WTC11 (cell line): ENCODE measurements around the gene TNFRSF1B. TPM values are rescaled to one million over a fixed set of nuclear protein-coding genes. Genes with fewer than 3 reads are reported as not detected.

Source experiments
- ATAC-seq: fragments of 200-7000 bp; cut with Tn5 transposase; 2 replicates; pipeline ENCODE4 v1.10.0; 2021; ENCODE audit warnings: mild to moderate bottlenecking, moderate library complexity
- CTCF ChIA-PET: fragments of 300-600 bp; sonication (Branson Sonifier 250); formaldehyde crosslinking; loops from one replicate; lab custom pipeline; 2021; ENCODE audit warnings: antibody characterized with exemption; lab: Charles Lee
- POLR2A ChIA-PET: fragments of 350-600 bp; sonication (Branson Sonifier 250); formaldehyde crosslinking; loops from one replicate; lab custom pipeline; 2021; ENCODE audit warnings: antibody characterized with exemption; lab: Charles Lee
- DNase-seq: peaks from one replicate; pipeline ENCODE4 v3.0.0; 2021; ENCODE audit warnings: low spot score
- H3K27ac Mint-ChIP-seq: 2 replicates; pipeline ENCODE4 v1.8.0; 2021; ENCODE audit warnings: mixed read lengths
- H3K27me3 Mint-ChIP-seq: 2 replicates; pipeline ENCODE4 v1.8.0; 2021; ENCODE audit warnings: low read depth, mild to moderate bottlenecking, moderate library complexity, mixed read lengths
- H3K36me3 Mint-ChIP-seq: 2 replicates; pipeline ENCODE4 v1.8.0; 2021; ENCODE audit warnings: mixed read lengths
- H3K4me1 Mint-ChIP-seq: 2 replicates; pipeline ENCODE4 v1.8.0; 2022; ENCODE audit warnings: mixed read lengths
- H3K4me3 Mint-ChIP-seq: 2 replicates; pipeline ENCODE4 v1.8.0; 2021; ENCODE audit warnings: mild to moderate bottlenecking, moderate library complexity, mixed read lengths
- H3K9me3 Mint-ChIP-seq: 2 replicates; pipeline ENCODE4 v1.8.0; 2021; ENCODE audit warnings: mixed read lengths
- ATF1 ChIP-seq: sonication (generic); formaldehyde crosslinking; IDR thresholded peaks from 2 replicates; pipeline ENCODE4 v1.8.1; 2023; ENCODE audit warnings: mild to moderate bottlenecking, moderate library complexity, missing genetic modification reagents
- CREM ChIP-seq: sonication (generic); formaldehyde crosslinking; IDR thresholded peaks from 2 replicates; pipeline ENCODE4 v1.8.1; 2022; ENCODE audit warnings: mild to moderate bottlenecking, missing genetic modification reagents, moderate library complexity
- ETV6 ChIP-seq: sonication (generic); formaldehyde crosslinking; IDR thresholded peaks from 2 replicates; pipeline ENCODE4 v1.8.1; 2022; ENCODE audit warnings: mild to moderate bottlenecking, missing genetic modification reagents
- FOXK1 ChIP-seq: sonication (generic); formaldehyde crosslinking; IDR thresholded peaks from 2 replicates; pipeline ENCODE4 v1.8.0; 2022; ENCODE audit warnings: mild to moderate bottlenecking, moderate library complexity, missing genetic modification reagents
- MYBL2 ChIP-seq: sonication (generic); formaldehyde crosslinking; IDR thresholded peaks from 2 replicates; pipeline ENCODE4 v1.8.1; 2023; ENCODE audit warnings: mild to moderate bottlenecking, moderate library complexity, missing genetic modification reagents
- NFE2L1 ChIP-seq: sonication (generic); formaldehyde crosslinking; IDR thresholded peaks from 2 replicates; pipeline ENCODE4 v1.8.1; 2023; ENCODE audit warnings: missing genetic modification reagents
- RORB ChIP-seq: fragments of 250-450 bp; sonication (Bioruptor Pico); IDR thresholded peaks from 2 replicates; pipeline ENCODE4 v1.9.0; 2021; ENCODE audit warnings: mild to moderate bottlenecking
- SOX15 ChIP-seq: fragments of 250-450 bp; sonication (Bioruptor Pico); IDR thresholded peaks from 2 replicates; pipeline ENCODE4 v1.9.0; 2021; ENCODE audit warnings: mild to moderate bottlenecking
- ZBTB21 ChIP-seq: sonication (generic); formaldehyde crosslinking; IDR thresholded peaks from 2 replicates; pipeline ENCODE4 v1.8.1; 2023; ENCODE audit warnings: mild to moderate bottlenecking, missing genetic modification reagents, borderline replicate concordance
- ZNF138 ChIP-seq: sonication (generic); formaldehyde crosslinking; conservative IDR thresholded peaks from 2 replicates; pipeline ENCODE4 v1.8.1; 2022; ENCODE audit warnings: mild to moderate bottlenecking, moderate library complexity, missing genetic modification reagents
- ZNF232 ChIP-seq: sonication (generic); formaldehyde crosslinking; IDR thresholded peaks from 2 replicates; pipeline ENCODE4 v1.8.0; 2022; ENCODE audit warnings: mild to moderate bottlenecking, missing genetic modification reagents
- ZNF396 ChIP-seq: fragments of 250-450 bp; sonication (Bioruptor Pico); IDR thresholded peaks from 2 replicates; pipeline ENCODE4 v1.8.0; 2021; ENCODE audit warnings: mild to moderate bottlenecking, moderate library complexity, borderline replicate concordance
- total RNA-seq: library from RNA; stranded (reverse); gene quantifications from 3 replicates; pipeline ENCODE4 v1.2.3, GENCODE V29; 2021
- TF ChIP-seq, protein P1 (sequence below): sonication (generic); formaldehyde crosslinking; IDR thresholded peaks from 2 replicates; pipeline ENCODE4 v1.8.1; 2023; ENCODE audit warnings: mild to moderate bottlenecking, missing genetic modification reagents, moderate library complexity
- TF ChIP-seq, protein P2 (sequence below): fragments of 200-600 bp; IDR thresholded peaks from 2 replicates; pipeline ENCODE4 v1.8.0; 2022; ENCODE audit warnings: antibody characterized with exemption
- TF ChIP-seq, protein P3 (sequence below): sonication (generic); formaldehyde crosslinking; IDR thresholded peaks from 2 replicates; pipeline ENCODE4 v1.8.1; 2023; ENCODE audit warnings: mild to moderate bottlenecking, moderate library complexity, missing genetic modification reagents
- TF ChIP-seq, protein P4 (sequence below): sonication (generic); formaldehyde crosslinking; conservative IDR thresholded peaks from 2 replicates; pipeline ENCODE4 v1.8.1; 2023; ENCODE audit warnings: mild to moderate bottlenecking, low read depth, missing genetic modification reagents, moderate library complexity
- TF ChIP-seq, protein P5 (sequence below): sonication (generic); formaldehyde crosslinking; IDR thresholded peaks from 2 replicates; pipeline ENCODE4 v1.8.1; 2022; ENCODE audit warnings: low read depth, mild to moderate bottlenecking, moderate library complexity, missing genetic modification reagents, borderline replicate concordance
- TF ChIP-seq, protein P6 (sequence below): fragments of 250-450 bp; sonication (Bioruptor Pico); IDR thresholded peaks from 2 replicates; pipeline ENCODE4 v1.9.0; 2021; ENCODE audit warnings: mild to moderate bottlenecking

The TNFRSF1B gene
- total RNA-seq, 1 experiment from 2014 or later: 2.7 TPM

DNA sequence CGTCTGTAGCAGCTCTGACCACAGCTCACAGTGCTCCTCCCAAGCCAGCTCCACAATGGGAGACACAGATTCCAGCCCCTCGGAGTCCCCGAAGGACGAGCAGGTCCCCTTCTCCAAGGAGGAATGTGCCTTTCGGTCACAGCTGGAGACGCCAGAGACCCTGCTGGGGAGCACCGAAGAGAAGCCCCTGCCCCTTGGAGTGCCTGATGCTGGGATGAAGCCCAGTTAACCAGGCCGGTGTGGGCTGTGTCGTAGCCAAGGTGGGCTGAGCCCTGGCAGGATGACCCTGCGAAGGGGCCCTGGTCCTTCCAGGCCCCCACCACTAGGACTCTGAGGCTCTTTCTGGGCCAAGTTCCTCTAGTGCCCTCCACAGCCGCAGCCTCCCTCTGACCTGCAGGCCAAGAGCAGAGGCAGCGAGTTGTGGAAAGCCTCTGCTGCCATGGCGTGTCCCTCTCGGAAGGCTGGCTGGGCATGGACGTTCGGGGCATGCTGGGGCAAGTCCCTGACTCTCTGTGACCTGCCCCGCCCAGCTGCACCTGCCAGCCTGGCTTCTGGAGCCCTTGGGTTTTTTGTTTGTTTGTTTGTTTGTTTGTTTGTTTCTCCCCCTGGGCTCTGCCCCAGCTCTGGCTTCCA lies 40.1 kb downstream of the TNFRSF1B start:
- ChIA-PET CTCF (interaction anchor here (0.8 to 17.1 kb wide), 4 partner anchors 10 to 100 kb away, joined by 3 to 325 read pairs (median 12); no protein-coding TSS in a partner anchor), POLR2A (no interaction called here)
- no peaks in the 10 kb centered on the region for H3K27me3 Mint-ChIP-seq
- no peak for ATAC-seq
- no peak for DNase-seq
- no peaks in the 10 kb centered on the region for H3K36me3 Mint-ChIP-seq
- H3K9me3 Mint-ChIP-seq: no peaks in the 10 kb centered on the region
- H3K4me1 Mint-ChIP-seq: peaks cover 38% of the 10 kb centered on the region
- H3K4me3 Mint-ChIP-seq: no peak overlapping the region
- no peak overlapping the region for H3K27ac Mint-ChIP-seq
- no peak for TF ChIP-seq ZNF396 (CRISPR knock-in tag)
- TF ChIP-seq, protein P1, sequence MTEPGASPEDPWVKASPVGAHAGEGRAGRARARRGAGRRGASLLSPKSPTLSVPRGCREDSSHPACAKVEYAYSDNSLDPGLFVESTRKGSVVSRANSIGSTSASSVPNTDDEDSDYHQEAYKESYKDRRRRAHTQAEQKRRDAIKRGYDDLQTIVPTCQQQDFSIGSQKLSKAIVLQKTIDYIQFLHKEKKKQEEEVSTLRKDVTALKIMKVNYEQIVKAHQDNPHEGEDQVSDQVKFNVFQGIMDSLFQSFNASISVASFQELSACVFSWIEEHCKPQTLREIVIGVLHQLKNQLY (CRISPR knock-in tag): no peak
- TF ChIP-seq, protein P2, sequence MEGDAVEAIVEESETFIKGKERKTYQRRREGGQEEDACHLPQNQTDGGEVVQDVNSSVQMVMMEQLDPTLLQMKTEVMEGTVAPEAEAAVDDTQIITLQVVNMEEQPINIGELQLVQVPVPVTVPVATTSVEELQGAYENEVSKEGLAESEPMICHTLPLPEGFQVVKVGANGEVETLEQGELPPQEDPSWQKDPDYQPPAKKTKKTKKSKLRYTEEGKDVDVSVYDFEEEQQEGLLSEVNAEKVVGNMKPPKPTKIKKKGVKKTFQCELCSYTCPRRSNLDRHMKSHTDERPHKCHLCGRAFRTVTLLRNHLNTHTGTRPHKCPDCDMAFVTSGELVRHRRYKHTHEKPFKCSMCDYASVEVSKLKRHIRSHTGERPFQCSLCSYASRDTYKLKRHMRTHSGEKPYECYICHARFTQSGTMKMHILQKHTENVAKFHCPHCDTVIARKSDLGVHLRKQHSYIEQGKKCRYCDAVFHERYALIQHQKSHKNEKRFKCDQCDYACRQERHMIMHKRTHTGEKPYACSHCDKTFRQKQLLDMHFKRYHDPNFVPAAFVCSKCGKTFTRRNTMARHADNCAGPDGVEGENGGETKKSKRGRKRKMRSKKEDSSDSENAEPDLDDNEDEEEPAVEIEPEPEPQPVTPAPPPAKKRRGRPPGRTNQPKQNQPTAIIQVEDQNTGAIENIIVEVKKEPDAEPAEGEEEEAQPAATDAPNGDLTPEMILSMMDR: no peak
- TF ChIP-seq, protein P3, sequence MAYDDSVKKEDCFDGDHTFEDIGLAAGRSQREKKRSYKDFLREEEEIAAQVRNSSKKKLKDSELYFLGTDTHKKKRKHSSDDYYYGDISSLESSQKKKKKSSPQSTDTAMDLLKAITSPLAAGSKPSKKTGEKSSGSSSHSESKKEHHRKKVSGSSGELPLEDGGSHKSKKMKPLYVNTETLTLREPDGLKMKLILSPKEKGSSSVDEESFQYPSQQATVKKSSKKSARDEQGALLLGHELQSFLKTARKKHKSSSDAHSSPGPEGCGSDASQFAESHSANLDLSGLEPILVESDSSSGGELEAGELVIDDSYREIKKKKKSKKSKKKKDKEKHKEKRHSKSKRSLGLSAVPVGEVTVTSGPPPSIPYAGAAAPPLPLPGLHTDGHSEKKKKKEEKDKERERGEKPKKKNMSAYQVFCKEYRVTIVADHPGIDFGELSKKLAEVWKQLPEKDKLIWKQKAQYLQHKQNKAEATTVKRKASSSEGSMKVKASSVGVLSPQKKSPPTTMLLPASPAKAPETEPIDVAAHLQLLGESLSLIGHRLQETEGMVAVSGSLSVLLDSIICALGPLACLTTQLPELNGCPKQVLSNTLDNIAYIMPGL (CRISPR knock-in tag): no peak

DNA sequence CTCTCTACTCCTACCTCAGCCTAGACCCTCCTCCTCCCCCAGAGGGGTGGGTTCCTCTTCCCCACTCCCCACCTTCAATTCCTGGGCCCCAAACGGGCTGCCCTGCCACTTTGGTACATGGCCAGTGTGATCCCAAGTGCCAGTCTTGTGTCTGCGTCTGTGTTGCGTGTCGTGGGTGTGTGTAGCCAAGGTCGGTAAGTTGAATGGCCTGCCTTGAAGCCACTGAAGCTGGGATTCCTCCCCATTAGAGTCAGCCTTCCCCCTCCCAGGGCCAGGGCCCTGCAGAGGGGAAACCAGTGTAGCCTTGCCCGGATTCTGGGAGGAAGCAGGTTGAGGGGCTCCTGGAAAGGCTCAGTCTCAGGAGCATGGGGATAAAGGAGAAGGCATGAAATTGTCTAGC lies 41.5 kb downstream of the TNFRSF1B start:
- no peaks in the 10 kb centered on the region for H3K36me3 Mint-ChIP-seq
- POLR2A ChIA-PET: no interaction called here
- peaks cover 3% of the 10 kb centered on the region; the same call in 1 of the 2 replicates for H3K27me3 Mint-ChIP-seq
- peak overlapping the region; percentile 47 for H3K27ac Mint-ChIP-seq
- CTCF ChIA-PET: interaction anchor here (0.5 to 17.1 kb wide), 14 partner anchors 8 to 129 kb away, joined by 3 to 325 read pairs (median 4); partner anchors contain the start of gene TNFRSF1B
- peaks cover 32% of the 10 kb centered on the region for H3K4me1 Mint-ChIP-seq
- H3K9me3 Mint-ChIP-seq: no peaks in the 10 kb centered on the region
- ATAC-seq: no peak
- no peak for TF ChIP-seq NFE2L1 (CRISPR knock-in tag)
- no peak for TF ChIP-seq CREM (CRISPR knock-in tag)
- no peak for TF ChIP-seq ZNF138 (CRISPR knock-in tag)
- no peak for TF ChIP-seq ATF1 (CRISPR knock-in tag)
- TF ChIP-seq, protein P1 (CRISPR knock-in tag): no peak
- no peak for TF ChIP-seq ZNF232 (CRISPR knock-in tag)
- TF ChIP-seq SOX15 (CRISPR knock-in tag): no peak
- no peak for TF ChIP-seq RORB
- no peak for TF ChIP-seq FOXK1 (CRISPR knock-in tag)
- TF ChIP-seq, protein P4, sequence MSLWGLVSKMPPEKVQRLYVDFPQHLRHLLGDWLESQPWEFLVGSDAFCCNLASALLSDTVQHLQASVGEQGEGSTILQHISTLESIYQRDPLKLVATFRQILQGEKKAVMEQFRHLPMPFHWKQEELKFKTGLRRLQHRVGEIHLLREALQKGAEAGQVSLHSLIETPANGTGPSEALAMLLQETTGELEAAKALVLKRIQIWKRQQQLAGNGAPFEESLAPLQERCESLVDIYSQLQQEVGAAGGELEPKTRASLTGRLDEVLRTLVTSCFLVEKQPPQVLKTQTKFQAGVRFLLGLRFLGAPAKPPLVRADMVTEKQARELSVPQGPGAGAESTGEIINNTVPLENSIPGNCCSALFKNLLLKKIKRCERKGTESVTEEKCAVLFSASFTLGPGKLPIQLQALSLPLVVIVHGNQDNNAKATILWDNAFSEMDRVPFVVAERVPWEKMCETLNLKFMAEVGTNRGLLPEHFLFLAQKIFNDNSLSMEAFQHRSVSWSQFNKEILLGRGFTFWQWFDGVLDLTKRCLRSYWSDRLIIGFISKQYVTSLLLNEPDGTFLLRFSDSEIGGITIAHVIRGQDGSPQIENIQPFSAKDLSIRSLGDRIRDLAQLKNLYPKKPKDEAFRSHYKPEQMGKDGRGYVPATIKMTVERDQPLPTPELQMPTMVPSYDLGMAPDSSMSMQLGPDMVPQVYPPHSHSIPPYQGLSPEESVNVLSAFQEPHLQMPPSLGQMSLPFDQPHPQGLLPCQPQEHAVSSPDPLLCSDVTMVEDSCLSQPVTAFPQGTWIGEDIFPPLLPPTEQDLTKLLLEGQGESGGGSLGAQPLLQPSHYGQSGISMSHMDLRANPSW (CRISPR knock-in tag): no peak
- TF ChIP-seq, protein P5, sequence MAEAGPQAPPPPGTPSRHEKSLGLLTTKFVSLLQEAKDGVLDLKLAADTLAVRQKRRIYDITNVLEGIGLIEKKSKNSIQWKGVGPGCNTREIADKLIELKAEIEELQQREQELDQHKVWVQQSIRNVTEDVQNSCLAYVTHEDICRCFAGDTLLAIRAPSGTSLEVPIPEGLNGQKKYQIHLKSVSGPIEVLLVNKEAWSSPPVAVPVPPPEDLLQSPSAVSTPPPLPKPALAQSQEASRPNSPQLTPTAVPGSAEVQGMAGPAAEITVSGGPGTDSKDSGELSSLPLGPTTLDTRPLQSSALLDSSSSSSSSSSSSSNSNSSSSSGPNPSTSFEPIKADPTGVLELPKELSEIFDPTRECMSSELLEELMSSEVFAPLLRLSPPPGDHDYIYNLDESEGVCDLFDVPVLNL (CRISPR knock-in tag): no peak
- TF ChIP-seq, protein P6, sequence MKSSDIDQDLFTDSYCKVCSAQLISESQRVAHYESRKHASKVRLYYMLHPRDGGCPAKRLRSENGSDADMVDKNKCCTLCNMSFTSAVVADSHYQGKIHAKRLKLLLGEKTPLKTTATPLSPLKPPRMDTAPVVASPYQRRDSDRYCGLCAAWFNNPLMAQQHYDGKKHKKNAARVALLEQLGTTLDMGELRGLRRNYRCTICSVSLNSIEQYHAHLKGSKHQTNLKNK (CRISPR knock-in tag): no peak
- no peak for TF ChIP-seq MYBL2 (CRISPR knock-in tag)
- TF ChIP-seq ZBTB21: no peak
- no peak for TF ChIP-seq ETV6 (CRISPR knock-in tag)
- H3K4me3 Mint-ChIP-seq: no peak overlapping the region
- DNase-seq: no peak
